Activated CD4-positive, alpha-beta T cell treated with anti-CD3 and anti-CD28 coated beads, Interleukin-2, amount 50 U/mL, for 24 hours (primary cell): ENCODE data around the gene RHOBTB3.

Experiments used
- DNase-seq, 2 donors: peaks; one replicate each; pipeline ENCODE4 v3.0.0-alpha.2; 2020; ENCODE audit warnings: low read depth in 1 of 2, low spot score in 1 of 2

RHOBTB3 gene

GRCh38 chr5:95730011-95730700, 980 bp upstream of the RHOBTB3 start:
- DNase-seq = no peak

- peak in 1 of 2 donors; percentile 9 for DNase-seq
These were observed 727 bp downstream of the RHOBTB3 start for GRCh38 chr5:95731571-95732554.

- no peak for DNase-seq
These were observed 2.0 kb downstream of the RHOBTB3 start for GRCh38 chr5:95733107-95733665.

DNA sequence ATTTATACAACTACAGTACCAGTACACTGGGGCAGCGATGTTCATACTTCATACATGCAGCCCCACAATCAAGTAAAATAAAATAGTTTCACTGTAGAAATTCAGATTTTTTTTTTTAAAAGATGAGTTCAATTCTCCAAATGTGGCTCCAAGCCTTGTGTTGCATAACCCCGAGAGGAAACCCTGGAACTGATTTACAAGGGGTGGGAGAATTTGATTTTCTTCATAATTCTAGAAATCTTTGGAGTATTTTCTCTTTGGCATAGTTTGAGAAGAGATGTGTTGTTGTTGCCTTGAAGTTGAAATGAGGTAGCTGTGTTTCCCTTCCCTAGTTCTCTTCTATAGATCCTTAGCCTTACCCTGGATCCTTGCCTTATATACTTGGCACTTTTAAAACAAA, 3.1 kb downstream of the RHOBTB3 start:
- DNase-seq = no peak

- DNase-seq = no peak
These were observed 3.8 kb downstream of the RHOBTB3 start for GRCh38 chr5:95734906-95735305.

DNA sequence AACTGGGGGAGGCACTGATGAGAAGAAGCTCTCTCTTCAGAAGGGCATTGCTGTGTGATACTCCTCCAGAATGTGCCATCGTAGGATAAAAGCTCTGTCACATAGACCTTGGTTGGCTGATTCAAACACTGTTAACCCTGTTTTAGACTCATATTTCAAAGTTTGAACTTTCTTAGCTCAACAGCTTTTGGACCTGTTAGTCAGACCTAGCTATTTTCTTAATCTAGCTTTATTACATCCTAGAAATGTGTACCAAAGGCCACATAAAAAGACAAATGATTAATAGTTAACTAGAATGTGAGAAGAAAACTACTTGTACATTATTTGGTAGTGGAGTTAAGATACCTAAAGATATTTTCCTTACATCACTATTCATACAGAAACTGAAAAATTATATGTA, 4.3 kb downstream of the RHOBTB3 start:
- no peak for DNase-seq

GRCh38 chr5:95738072-95738471, 6.9 kb downstream of the RHOBTB3 start:
- DNase-seq = no peak

DNA sequence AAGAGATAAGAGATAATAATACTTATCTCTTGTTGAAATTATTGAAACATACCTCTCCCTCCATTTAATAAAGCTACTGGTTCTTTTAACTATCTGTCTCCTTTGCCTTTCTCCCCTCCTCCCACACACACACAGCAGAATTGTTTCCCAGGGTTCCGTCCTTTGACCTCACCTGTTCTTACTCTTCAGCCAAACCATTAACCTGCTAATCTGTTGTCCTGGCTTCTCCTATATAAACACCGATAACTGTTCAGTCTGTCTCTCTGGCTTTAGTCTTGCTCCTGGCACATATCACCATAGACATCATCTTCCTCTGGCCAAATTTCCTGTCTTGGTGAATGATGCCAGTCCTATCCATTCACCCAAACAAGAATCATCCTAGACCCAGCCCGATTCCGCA, 7.7 kb downstream of the RHOBTB3 start:
- DNase-seq = no peak

- DNase-seq = no peak
These were observed 8.7 kb downstream of the RHOBTB3 start for GRCh38 chr5:95739857-95740256.

- DNase-seq = no peak
These were observed 10.3 kb downstream of the RHOBTB3 start for GRCh38 chr5:95741458-95741857.

- DNase-seq = no peak
These were observed 12.1 kb downstream of the RHOBTB3 start for GRCh38 chr5:95743232-95743631.

GRCh38 chr5:95743877-95744276, 12.7 kb downstream of the RHOBTB3 start:
- DNase-seq = no peak

DNA sequence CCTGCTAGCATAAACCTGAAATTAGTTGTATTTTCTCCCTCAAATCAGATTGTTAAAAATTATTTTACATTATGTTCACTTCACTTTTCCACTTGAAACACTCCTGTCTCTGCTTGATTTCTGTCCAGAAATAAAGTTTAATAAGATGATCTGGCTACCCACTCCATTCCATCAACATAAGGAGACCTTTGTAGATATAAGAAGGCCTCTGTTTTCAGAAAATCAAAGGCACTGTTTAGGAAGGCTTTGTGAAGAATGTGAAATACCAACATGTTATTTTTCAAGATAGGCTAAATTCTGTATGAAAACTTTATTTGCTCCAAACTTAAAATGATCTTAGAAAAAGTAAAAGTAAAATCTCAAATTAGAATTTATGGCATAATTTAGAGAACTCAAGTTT, 15.1 kb downstream of the RHOBTB3 start:
- DNase-seq = no peak

DNA sequence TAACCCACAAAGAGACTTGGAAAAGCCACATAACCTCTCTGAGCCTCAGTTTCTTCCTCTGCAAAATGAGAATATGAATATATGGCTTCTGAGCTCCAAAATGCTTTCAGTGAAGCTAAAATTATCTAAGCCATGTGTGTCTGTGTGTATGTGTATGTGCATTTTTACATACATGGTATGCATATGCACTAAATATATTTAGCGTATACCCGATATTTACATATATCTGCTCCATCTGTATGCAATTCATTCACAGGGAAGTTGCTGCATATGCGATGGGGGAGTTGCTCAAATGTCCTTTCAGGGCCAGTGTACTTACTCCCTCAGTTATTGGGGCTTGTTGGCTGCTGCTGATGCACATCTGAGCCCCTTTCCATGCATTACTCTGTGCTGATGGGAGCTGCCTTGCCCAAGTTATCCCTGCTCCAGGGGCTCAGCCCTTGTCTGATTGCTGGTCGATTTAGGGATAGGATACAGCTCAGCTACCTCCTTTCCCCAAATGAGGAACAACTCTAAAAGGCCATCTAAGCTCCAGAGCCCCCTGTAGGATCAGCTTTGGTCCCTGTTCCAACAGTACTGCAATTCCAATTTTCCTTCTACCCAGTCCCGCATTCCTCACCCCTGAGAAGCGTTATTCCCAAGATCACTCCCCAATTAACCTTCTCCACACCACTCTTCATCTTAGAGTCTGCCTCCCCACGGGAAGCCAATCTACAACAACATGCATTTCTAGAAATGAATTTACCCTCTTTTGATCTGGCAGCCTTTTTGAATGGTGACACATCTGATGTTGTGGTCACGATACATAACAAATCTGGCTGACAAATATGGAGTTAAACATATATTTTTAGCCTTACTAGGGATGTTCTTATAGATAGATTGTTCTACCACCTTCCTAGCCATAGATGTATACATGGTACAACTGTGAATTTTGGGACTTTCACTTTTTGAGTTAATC, 15.9 kb downstream of the RHOBTB3 start:
- no peak for DNase-seq

DNA sequence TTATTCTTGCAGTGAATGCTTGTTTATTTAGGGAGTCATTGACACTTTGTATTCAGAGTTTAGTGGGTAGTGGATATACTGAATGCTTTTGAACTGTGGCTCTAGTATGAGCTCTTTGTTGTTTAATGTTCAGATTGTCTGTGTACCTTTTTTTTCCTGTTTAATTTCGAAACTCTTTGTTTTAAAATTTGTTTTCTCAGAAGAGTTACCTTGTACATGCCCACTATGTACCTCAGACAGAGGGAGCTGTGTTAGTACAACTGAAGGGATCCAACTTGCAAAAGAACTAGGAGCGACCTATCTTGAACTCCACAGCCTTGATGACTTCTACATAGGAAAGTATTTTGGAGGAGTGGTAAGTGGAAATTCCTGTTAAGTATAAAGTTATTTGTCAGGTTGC, 17.0 kb downstream of the RHOBTB3 start:
- DNase-seq = no peak

DNA sequence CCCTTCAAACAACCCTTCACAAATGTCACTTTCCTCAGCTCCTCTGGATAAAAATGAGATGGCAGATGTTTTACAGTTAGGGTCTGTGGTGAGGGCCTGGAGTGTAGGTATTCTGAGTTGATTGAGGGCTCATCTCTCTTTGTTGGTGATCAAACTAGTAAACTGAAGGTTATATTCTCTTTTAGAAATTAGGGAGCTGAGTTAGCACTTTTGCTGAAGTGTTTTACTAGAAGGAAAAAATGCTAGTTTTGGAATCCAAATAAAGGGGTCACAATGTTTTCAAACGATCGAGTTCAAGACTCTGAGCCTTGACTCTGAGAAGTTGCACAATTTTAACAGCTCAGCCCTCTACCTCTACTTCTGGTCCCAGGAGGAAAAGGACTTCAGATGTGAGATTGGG, 23.4 kb downstream of the RHOBTB3 start:
- no peak for DNase-seq

DNA sequence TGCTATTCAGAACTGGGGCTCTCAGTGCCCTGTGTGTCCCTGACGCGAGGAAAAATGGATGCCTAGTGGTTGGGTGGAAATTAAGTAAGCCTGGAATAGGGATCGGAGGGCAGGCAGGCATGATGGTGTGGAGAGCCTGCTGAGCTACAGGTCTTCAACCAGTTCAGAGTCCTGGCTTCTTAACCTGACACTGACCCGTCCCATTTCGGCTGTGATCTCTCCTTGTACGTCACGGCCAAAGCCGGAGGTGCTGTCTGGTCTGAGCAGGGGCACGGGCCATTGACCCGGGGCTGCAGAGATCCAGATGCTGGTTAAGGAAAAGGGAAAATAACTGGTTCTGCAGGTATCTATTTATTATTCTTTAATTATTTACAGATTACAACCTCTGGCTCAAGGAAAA, 27.9 kb downstream of the RHOBTB3 start:
- DNase-seq = no peak

GRCh38 chr5:95759634-95760033, 28.5 kb downstream of the RHOBTB3 start:
- no peak for DNase-seq

- DNase-seq = peak in 1 of 2 donors; percentile 34
These were observed 29.4 kb downstream of the RHOBTB3 start for GRCh38 chr5:95760273-95761191.
